Loucy (cell line): ENCODE data around the gene TBC1D2.

Experiments used
- H2AFZ ChIP-seq: fragments of 200-600 bp; sonication (generic); 2 replicates; pipeline ENCODE4 v1.6.0; 2016; ENCODE audit warnings: antibody characterized with exemption, mild to moderate bottlenecking, low read length, moderate library complexity
- H3F3A ChIP-seq: fragments of 200-600 bp; 2 replicates; pipeline ENCODE4 v1.6.0; 2016; ENCODE audit warnings: antibody characterized with exemption, low read depth, mild to moderate bottlenecking
- H3K27me3 ChIP-seq: fragments of 200-600 bp; sonication (generic); 2 replicates; pipeline ENCODE4 v1.6.1; 2014; ENCODE audit warnings: low read length, mild to moderate bottlenecking; ENCODE audit not compliant: insufficient read depth, poor library complexity, severe bottlenecking
- H3K36me3 ChIP-seq: fragments of 200-600 bp; sonication (generic); 2 replicates; pipeline ENCODE4 v1.6.1; 2016; ENCODE audit warnings: low read length; ENCODE audit not compliant: insufficient read depth
- H3K4me1 ChIP-seq: fragments of 200-600 bp; sonication (generic); 2 replicates; pipeline ENCODE4 v1.5.1; 2014; ENCODE audit warnings: low read length, mild to moderate bottlenecking; ENCODE audit not compliant: insufficient read depth, poor library complexity, severe bottlenecking
- H3K4me2 ChIP-seq: fragments of 200-600 bp; sonication (generic); 2 replicates; pipeline ENCODE4 v1.6.0; 2014; ENCODE audit warnings: antibody characterized with exemption, low read length, low read depth, mild to moderate bottlenecking; ENCODE audit not compliant: poor library complexity, severe bottlenecking
- H3K4me3 ChIP-seq: fragments of 200-600 bp; sonication (generic); 2 replicates; pipeline ENCODE4 v1.5.1; 2014; ENCODE audit warnings: low read length, mild to moderate bottlenecking, mixed read lengths; ENCODE audit not compliant: poor library complexity, severe bottlenecking
- H3K79me2 ChIP-seq: fragments of 200-600 bp; sonication (generic); 2 replicates; pipeline ENCODE4 v1.6.1; 2014; ENCODE audit warnings: low read length; ENCODE audit not compliant: insufficient read depth
- H3K9ac ChIP-seq: fragments of 200-600 bp; sonication (generic); 2 replicates; pipeline ENCODE4 v1.6.0; 2014; ENCODE audit warnings: mild to moderate bottlenecking, low read depth, low read length, moderate library complexity; ENCODE audit not compliant: poor library complexity, severe bottlenecking
- H3K9me2 ChIP-seq: fragments of 200-600 bp; sonication (generic); replicated peaks from 2 replicates; pipeline ENCODE4 v1.6.1; 2016; ENCODE audit warnings: low read depth, low read length, mixed read lengths
- H3K9me3 ChIP-seq: fragments of 200-600 bp; sonication (generic); 2 replicates; pipeline ENCODE4 v1.6.1; 2014; ENCODE audit warnings: mild to moderate bottlenecking, antibody characterized with exemption, low read length, low read depth; ENCODE audit not compliant: insufficient read depth
- H4K20me1 ChIP-seq: fragments of 200-600 bp; sonication (generic); 2 replicates; pipeline ENCODE4 v1.6.0; 2014; ENCODE audit warnings: antibody characterized with exemption, low read length, mild to moderate bottlenecking; ENCODE audit not compliant: insufficient read depth, poor library complexity, severe bottlenecking
- CTCF ChIP-seq: fragments of 200-600 bp; sonication (generic); conservative IDR thresholded peaks from 2 replicates; pipeline ENCODE4 v1.5.1; 2014; ENCODE audit warnings: mild to moderate bottlenecking, antibody characterized with exemption, low read length
- EZH2phosphoT487 ChIP-seq: fragments of 200-600 bp; IDR thresholded peaks from 2 replicates; pipeline ENCODE4 v1.6.1; 2018; ENCODE audit warnings: antibody characterized with exemption, mild to moderate bottlenecking, moderate library complexity, borderline replicate concordance

The TBC1D2 gene

GRCh38 chr9:98251551-98251950 lies 3.9 kb downstream of the TBC1D2 start:
- no peaks in the 10 kb centered on the region for H3K79me2 ChIP-seq
- H3F3A ChIP-seq, result no peaks in the 10 kb centered on the region
- H3K27me3 ChIP-seq, result no peaks in the 10 kb centered on the region
- peaks cover 6% of the 10 kb centered on the region for H3K4me1 ChIP-seq
- no peak overlapping the region for H3K9ac ChIP-seq
- H3K9me2 ChIP-seq, result no peaks in the 10 kb centered on the region
- H3K4me3 ChIP-seq, result no peak overlapping the region
- H2AFZ ChIP-seq, result no peak overlapping the region
- H3K9me3 ChIP-seq, result no peaks in the 10 kb centered on the region
- TF ChIP-seq EZH2phosphoT487 (no peak), CTCF (no peak)
- no peaks in the 10 kb centered on the region for H4K20me1 ChIP-seq
- H3K36me3 ChIP-seq, result no peaks in the 10 kb centered on the region
- H3K4me2 ChIP-seq, result no peak overlapping the region

GRCh38 chr9:98249771-98250170 lies 5.7 kb downstream of the TBC1D2 start:
- Histone ChIP-seq H3K4me2 (no peak overlapping the region), H3K4me3 (no peak overlapping the region), H2AFZ (no peak overlapping the region), H3K9ac (no peak overlapping the region), H3K9me2 (no peaks in the 10 kb centered on the region), H3K4me1 (peaks cover 1% of the 10 kb centered on the region), H4K20me1 (no peaks in the 10 kb centered on the region), H3K36me3 (no peaks in the 10 kb centered on the region), H3K9me3 (no peaks in the 10 kb centered on the region), H3K27me3 (no peaks in the 10 kb centered on the region), H3K79me2 (no peaks in the 10 kb centered on the region), H3F3A (no peaks in the 10 kb centered on the region)
- TF ChIP-seq EZH2phosphoT487, result no peak

- H3K79me2 ChIP-seq, result no peaks in the 10 kb centered on the region
- H3F3A ChIP-seq, result no peaks in the 10 kb centered on the region
- H3K4me2 ChIP-seq, result no peak overlapping the region
- H3K36me3 ChIP-seq, result no peaks in the 10 kb centered on the region
- no peaks in the 10 kb centered on the region for H3K27me3 ChIP-seq
- no peaks in the 10 kb centered on the region for H3K9me3 ChIP-seq
- H3K9me2 ChIP-seq, result no peaks in the 10 kb centered on the region
- no peaks in the 10 kb centered on the region for H4K20me1 ChIP-seq
- no peak overlapping the region for H3K4me3 ChIP-seq
- no peak overlapping the region for H2AFZ ChIP-seq
- H3K4me1 ChIP-seq, result no peaks in the 10 kb centered on the region
- no peak overlapping the region for H3K9ac ChIP-seq
- TF ChIP-seq CTCF (no peak), EZH2phosphoT487 (no peak)
These were observed 6.5 kb downstream of the TBC1D2 start for GRCh38 chr9:98248737-98249474.
